ENCODE data around the gene ACOT7. TPM values are rescaled to one million over a fixed set of nuclear protein-coding genes. Genes with fewer than 3 reads are reported as not detected.

The ACOT7 gene
- total and polyA plus RNA-seq, 2 of the 13 experiments (the other 11 are each of a cell fraction or from before 2014, with no cell fraction given): 33.0 to 55.8 TPM

- peak; percentile 21; the same call in 1 of the 2 replicates for TF ChIP-seq HNRNPL (IDR thresholded peaks at IDR 0.05; ENCODE audit: low read depth, low read length)
- TF ChIP-seq TEAD2 (CRISPR knock-in tag; IDR thresholded peaks at IDR 0.05): no peak
- TF ChIP-seq TAF1 (CRISPR knock-in tag; IDR thresholded peaks at IDR 0.05): 0 out of 2 replicates have a peak, but pooled peaks have one; percentile 19
- 0 out of 2 replicates have a peak, but pooled peaks have one; percentile 46 for TF ChIP-seq ZNF253 (CRISPR knock-in tag; IDR thresholded peaks at IDR 0.05; ENCODE audit: borderline replicate concordance)
- no peak for TF ChIP-seq PCBP2 (optimal IDR thresholded peaks at IDR 0.05; ENCODE audit: low read depth, low read length, poor library complexity, severe bottlenecking)
- peak; percentile 58 for TF ChIP-seq NCOR1 (IDR thresholded peaks at IDR 0.05; ENCODE audit: borderline replicate concordance, low read length)
- TF ChIP-seq, protein P1, sequence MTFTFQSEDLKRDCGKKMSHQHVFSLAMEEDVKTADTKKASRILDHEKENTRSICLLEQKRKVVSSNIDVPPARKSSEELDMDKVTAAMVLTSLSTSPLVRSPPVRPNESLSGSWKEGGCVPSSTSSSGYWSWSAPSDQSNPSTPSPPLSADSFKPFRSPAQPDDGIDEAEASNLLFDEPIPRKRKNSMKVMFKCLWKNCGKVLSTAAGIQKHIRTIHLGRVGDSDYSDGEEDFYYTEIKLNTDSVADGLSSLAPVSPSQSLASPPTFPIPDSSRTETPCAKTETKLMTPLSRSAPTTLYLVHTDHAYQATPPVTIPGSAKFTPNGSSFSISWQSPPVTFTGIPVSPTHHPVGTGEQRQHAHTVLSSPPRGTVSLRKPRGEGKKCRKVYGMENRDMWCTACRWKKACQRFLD (CRISPR knock-in tag; IDR thresholded peaks at IDR 0.05; ENCODE audit: borderline replicate concordance): 0 out of 2 replicates have a peak, but pooled peaks have one; percentile 61
- TF ChIP-seq, protein P2, sequence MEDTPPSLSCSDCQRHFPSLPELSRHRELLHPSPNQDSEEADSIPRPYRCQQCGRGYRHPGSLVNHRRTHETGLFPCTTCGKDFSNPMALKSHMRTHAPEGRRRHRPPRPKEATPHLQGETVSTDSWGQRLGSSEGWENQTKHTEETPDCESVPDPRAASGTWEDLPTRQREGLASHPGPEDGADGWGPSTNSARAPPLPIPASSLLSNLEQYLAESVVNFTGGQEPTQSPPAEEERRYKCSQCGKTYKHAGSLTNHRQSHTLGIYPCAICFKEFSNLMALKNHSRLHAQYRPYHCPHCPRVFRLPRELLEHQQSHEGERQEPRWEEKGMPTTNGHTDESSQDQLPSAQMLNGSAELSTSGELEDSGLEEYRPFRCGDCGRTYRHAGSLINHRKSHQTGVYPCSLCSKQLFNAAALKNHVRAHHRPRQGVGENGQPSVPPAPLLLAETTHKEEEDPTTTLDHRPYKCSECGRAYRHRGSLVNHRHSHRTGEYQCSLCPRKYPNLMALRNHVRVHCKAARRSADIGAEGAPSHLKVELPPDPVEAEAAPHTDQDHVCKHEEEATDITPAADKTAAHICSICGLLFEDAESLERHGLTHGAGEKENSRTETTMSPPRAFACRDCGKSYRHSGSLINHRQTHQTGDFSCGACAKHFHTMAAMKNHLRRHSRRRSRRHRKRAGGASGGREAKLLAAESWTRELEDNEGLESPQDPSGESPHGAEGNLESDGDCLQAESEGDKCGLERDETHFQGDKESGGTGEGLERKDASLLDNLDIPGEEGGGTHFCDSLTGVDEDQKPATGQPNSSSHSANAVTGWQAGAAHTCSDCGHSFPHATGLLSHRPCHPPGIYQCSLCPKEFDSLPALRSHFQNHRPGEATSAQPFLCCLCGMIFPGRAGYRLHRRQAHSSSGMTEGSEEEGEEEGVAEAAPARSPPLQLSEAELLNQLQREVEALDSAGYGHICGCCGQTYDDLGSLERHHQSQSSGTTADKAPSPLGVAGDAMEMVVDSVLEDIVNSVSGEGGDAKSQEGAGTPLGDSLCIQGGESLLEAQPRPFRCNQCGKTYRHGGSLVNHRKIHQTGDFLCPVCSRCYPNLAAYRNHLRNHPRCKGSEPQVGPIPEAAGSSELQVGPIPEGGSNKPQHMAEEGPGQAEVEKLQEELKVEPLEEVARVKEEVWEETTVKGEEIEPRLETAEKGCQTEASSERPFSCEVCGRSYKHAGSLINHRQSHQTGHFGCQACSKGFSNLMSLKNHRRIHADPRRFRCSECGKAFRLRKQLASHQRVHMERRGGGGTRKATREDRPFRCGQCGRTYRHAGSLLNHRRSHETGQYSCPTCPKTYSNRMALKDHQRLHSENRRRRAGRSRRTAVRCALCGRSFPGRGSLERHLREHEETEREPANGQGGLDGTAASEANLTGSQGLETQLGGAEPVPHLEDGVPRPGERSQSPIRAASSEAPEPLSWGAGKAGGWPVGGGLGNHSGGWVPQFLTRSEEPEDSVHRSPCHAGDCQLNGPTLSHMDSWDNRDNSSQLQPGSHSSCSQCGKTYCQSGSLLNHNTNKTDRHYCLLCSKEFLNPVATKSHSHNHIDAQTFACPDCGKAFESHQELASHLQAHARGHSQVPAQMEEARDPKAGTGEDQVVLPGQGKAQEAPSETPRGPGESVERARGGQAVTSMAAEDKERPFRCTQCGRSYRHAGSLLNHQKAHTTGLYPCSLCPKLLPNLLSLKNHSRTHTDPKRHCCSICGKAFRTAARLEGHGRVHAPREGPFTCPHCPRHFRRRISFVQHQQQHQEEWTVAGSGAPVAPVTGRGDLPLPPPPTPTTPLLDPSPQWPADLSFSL (CRISPR knock-in tag; IDR thresholded peaks at IDR 0.05): no peak
- no peak for TF ChIP-seq ZNF343 (CRISPR knock-in tag; IDR thresholded peaks at IDR 0.05)
- no peak for TF ChIP-seq ZBTB1 (CRISPR knock-in tag; IDR thresholded peaks at IDR 0.05; ENCODE audit: borderline replicate concordance)
- TF ChIP-seq ZNF296 (CRISPR knock-in tag; conservative IDR thresholded peaks at IDR 0.05): 0 out of 2 replicates have a peak, but pooled peaks have one; percentile 49
- TF ChIP-seq ZFX (CRISPR knock-in tag; IDR thresholded peaks at IDR 0.05; ENCODE audit: low read depth): peak; percentile 41; the same call in 1 of the 2 replicates
- TF ChIP-seq ZNF230 (CRISPR knock-in tag; IDR thresholded peaks at IDR 0.05): 0 out of 2 replicates have a peak, but pooled peaks have one; percentile 48
- peak; percentile 65; the same call in 1 of the 2 replicates for TF ChIP-seq ZNF761 (CRISPR knock-in tag; conservative IDR thresholded peaks at IDR 0.05)
- no peak for TF ChIP-seq ZNF282 (IDR thresholded peaks at IDR 0.05; ENCODE audit: partially characterized antibody)
- peak; percentile 37; the same call in 1 of the 2 replicates for TF ChIP-seq UBTF (CRISPR knock-in tag; IDR thresholded peaks at IDR 0.05)
- TF ChIP-seq KLF12 (CRISPR knock-in tag; IDR thresholded peaks at IDR 0.05; ENCODE audit: borderline replicate concordance): 0 out of 2 replicates have a peak, but pooled peaks have one; percentile 24
- TF ChIP-seq MED8 (CRISPR knock-in tag; IDR thresholded peaks at IDR 0.05; ENCODE audit: insufficient replicate concordance): peak; percentile 26
- TF ChIP-seq KDM5B (CRISPR knock-in tag; IDR thresholded peaks at IDR 0.05; ENCODE audit: borderline replicate concordance): peak; percentile 42; the same call in 1 of the 2 replicates
These were observed 39.5 kb downstream of the ACOT7 start (continued) for GRCh38 chr1:6353955-6354658.

Data from HepG2 (cell line).